ENCODE measurements around the gene MAGEB1. TPM values are rescaled to one million over a fixed set of nuclear protein-coding genes. Genes with fewer than 3 reads are reported as not detected.

MAGEB1 gene
- total RNA-seq, 2 experiments from 2014 or later: not detected

DNA sequence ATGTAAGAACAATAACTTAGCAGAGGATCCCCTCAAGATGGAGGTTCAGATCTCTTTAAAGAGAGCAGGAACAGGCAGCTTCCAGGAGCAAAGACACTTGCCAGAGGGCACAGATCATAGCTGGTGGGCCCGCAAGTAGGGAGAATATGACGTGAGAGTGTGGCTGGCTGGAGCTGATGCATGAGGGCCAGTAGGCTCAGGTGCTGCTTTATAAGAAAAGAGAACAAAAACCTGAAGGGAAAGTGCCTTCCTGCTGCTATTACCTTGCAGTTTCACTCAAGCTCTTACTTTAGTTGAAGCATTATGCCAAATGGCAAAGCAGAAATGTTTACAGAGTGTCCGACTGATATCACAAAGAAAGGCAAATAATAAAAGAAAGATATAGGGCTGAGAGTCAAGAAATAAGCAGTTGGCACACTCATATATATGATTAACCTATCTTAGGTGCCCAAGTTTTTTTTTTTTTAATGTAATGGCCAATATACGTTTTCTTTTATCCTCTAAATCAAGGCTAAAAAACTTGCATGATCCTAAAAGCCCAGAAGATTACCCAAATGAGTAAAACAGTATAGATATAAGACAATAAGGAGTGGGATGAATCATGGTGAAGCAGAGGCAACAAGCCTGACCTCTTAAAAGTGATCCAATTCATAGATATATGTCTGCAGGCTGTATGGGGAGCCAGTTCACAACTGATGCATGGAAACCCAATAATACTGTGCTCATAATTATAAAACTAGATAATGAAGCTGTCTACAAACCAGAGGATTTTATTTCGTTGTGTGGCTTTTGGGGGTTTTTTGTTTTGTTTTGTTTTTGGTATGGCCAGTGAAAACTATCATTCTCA, 49.7 kb downstream of the MAGEB1 start:
- ChIA-PET POLR2A (no interaction called here), CTCF (no interaction called here)

DNA sequence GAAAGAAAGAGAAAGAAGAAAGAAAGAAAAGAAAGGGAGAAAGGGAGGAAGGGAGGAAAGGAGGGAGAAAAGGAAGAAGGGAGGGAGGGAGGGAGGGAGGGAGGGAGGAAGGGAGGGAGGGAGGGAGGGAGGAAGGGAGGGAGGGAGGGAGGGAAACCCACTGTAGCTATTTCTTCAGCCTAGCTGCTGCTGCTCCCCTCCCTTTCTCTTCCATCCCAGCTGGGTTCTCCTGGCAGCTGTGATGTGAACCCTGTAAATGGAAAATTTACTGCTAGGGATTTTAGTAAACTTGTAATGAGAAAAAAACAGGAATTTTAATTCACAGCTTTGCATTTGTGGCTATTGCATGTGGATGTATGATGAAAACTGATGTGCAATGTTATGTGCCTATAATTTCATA, 54.3 kb downstream of the MAGEB1 start:
- POLR2A ChIA-PET: no interaction called here
- CTCF ChIA-PET: no interaction called here

Other genes with a start within 250 kb of the MAGEB1 start
- not detected for gene MAGEB2, start 31.6 kb upstream of the MAGEB1 start, total RNA-seq
- gene MAGEB3, start 16.5 kb upstream of the MAGEB1 start, total RNA-seq: not detected
- gene MAGEB4, start 5.1 kb upstream of the MAGEB1 start, total RNA-seq: not detected
- not detected for gene NR0B1, start 62.2 kb downstream of the MAGEB1 start, total RNA-seq